ENCODE data around the gene KLHL36.

Gene KLHL36

DNA sequence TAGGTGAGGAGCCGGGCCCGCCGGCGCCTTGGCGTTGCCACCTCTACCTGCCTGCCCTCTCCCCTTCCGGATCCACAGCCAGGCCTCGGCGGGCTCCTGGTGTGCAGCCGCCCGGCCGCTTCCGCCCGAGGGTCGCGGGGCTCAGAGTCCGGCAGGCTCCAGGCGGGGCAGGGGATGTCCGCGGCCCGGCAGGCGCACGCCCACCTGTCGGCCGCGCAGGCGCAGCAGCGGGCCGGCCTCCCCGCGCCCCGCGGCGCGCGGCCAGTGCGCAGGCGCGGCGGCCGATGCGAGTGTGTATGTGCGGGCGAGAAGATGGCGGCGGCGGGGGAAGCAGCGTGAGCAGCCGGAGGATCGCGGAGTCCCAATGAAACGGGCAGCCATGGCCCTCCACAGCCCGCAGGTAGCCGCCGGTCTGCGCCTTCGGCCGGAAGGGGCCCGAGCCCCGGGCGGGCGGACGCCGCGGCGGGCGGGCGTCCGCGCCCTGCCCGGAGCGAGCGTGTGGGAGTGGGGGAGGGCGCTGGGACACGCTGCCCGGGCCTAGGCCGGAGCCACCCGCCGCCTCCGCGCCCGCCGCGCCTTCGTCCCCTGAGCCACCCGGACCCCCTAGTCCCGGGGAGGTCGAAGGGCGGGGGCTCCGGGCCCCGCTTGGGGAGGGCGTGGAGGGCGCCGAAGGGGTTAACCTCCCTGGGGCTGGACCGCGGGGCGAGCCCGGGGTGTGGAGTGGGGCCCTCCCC is 51.6 kb downstream of the KLHL36 start, which contains the start of gene USP10:
Gene USP10, plus strand, starts transcription at position 289 of the 734 bp plus-strand sequence. Its CDS starts 91 bp downstream, at position 380.
- no peak for TF ChIP-seq ARNTL (CRISPR knock-in tag; IDR thresholded peaks at IDR 0.05; ENCODE audit: borderline replicate concordance, low read depth)
- TF ChIP-seq CSDC2 (CRISPR knock-in tag; IDR thresholded peaks at IDR 0.05): no peak
- TF ChIP-seq TCF4 (CRISPR knock-in tag; IDR thresholded peaks at IDR 0.05; ENCODE audit: borderline replicate concordance): no peak
- no peak for TF ChIP-seq SNAI2 (CRISPR knock-in tag; IDR thresholded peaks at IDR 0.05)
- no peak for TF ChIP-seq ZNF8 (CRISPR knock-in tag; IDR thresholded peaks at IDR 0.05)
- no peak for TF ChIP-seq ZNF565 (CRISPR knock-in tag; conservative IDR thresholded peaks at IDR 0.05; ENCODE audit: low read depth)
- TF ChIP-seq, protein P1, sequence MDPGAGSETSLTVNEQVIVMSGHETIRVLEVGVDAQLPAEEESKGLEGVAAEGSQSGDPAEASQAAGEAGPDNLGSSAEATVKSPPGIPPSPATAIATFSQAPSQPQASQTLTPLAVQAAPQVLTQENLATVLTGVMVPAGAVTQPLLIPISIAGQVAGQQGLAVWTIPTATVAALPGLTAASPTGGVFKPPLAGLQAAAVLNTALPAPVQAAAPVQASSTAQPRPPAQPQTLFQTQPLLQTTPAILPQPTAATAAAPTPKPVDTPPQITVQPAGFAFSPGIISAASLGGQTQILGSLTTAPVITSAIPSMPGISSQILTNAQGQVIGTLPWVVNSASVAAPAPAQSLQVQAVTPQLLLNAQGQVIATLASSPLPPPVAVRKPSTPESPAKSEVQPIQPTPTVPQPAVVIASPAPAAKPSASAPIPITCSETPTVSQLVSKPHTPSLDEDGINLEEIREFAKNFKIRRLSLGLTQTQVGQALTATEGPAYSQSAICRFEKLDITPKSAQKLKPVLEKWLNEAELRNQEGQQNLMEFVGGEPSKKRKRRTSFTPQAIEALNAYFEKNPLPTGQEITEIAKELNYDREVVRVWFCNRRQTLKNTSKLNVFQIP (CRISPR knock-in tag; IDR thresholded peaks at IDR 0.05; ENCODE audit: borderline replicate concordance, low read depth): no peak
- no peak for TF ChIP-seq RARB (CRISPR knock-in tag; IDR thresholded peaks at IDR 0.05)
- TF ChIP-seq ZFP30 (CRISPR knock-in tag; IDR thresholded peaks at IDR 0.05): no peak
- no peak for TF ChIP-seq ZC3H10 (CRISPR knock-in tag; IDR thresholded peaks at IDR 0.05)
- TF ChIP-seq, protein P2, sequence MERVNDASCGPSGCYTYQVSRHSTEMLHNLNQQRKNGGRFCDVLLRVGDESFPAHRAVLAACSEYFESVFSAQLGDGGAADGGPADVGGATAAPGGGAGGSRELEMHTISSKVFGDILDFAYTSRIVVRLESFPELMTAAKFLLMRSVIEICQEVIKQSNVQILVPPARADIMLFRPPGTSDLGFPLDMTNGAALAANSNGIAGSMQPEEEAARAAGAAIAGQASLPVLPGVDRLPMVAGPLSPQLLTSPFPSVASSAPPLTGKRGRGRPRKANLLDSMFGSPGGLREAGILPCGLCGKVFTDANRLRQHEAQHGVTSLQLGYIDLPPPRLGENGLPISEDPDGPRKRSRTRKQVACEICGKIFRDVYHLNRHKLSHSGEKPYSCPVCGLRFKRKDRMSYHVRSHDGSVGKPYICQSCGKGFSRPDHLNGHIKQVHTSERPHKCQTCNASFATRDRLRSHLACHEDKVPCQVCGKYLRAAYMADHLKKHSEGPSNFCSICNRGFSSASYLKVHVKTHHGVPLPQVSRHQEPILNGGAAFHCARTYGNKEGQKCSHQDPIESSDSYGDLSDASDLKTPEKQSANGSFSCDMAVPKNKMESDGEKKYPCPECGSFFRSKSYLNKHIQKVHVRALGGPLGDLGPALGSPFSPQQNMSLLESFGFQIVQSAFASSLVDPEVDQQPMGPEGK (CRISPR knock-in tag; IDR thresholded peaks at IDR 0.05; ENCODE audit: borderline replicate concordance): no peak
- TF ChIP-seq PPARA (CRISPR knock-in tag; IDR thresholded peaks at IDR 0.05; ENCODE audit: borderline replicate concordance): no peak
- TF ChIP-seq GLIS3 (CRISPR knock-in tag; IDR thresholded peaks at IDR 0.05): no peak
- no peak for TF ChIP-seq ISL1 (CRISPR knock-in tag; IDR thresholded peaks at IDR 0.05)
- TF ChIP-seq, protein P3, sequence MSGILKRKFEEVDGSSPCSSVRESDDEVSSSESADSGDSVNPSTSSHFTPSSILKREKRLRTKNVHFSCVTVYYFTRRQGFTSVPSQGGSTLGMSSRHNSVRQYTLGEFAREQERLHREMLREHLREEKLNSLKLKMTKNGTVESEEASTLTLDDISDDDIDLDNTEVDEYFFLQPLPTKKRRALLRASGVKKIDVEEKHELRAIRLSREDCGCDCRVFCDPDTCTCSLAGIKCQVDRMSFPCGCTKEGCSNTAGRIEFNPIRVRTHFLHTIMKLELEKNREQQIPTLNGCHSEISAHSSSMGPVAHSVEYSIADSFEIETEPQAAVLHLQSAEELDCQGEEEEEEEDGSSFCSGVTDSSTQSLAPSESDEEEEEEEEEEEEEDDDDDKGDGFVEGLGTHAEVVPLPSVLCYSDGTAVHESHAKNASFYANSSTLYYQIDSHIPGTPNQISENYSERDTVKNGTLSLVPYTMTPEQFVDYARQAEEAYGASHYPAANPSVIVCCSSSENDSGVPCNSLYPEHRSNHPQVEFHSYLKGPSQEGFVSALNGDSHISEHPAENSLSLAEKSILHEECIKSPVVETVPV (CRISPR knock-in tag; IDR thresholded peaks at IDR 0.05): no peak
- no peak for TF ChIP-seq TOX (CRISPR knock-in tag; IDR thresholded peaks at IDR 0.05; ENCODE audit: borderline replicate concordance)
- ATAC-seq: peak; percentile 80

DNA sequence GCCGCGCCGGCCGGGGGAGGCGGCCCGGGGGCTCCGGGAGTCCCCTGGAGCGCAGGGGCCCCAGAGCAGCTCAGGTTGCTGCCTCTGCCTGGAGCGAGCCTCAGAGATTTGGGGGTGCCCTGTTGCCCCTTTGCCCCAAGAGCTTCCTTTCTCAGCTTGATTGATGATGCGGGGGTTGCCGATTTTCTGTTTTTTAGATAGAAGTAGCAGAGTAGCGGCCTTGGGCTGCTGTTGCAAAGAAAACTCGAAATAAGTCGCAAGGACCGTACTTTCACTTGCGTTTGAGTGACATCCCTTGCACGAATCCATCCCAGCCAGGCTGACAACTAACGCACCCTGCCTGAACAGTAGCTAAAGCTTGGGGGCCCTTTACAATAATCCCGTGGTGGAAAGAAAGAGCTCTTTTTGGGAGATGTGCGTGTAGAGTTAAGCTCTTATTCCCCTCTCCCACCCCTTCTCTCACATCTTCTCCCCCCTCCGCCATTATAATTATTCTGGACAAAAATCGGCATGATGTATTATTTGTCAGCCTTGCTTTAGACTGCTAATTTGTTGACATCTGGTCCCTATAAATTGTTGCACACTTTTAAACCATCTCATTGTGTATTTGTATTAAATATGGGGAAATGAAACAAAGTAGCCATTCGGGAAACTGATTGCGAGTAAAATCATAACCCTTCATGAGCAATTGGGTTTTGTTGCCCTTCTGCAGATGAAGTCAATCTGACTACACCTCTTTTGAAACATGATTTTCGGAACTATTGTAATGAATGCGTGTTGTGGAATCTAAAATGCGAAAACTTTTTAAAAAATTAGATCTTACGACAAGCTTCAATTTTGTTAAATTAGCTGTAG is 52.4 kb downstream of the KLHL36 start:
- ATAC-seq: peak; percentile 56
- TF ChIP-seq RARB (CRISPR knock-in tag; IDR thresholded peaks at IDR 0.05): no peak
- TF ChIP-seq OSR1 (CRISPR knock-in tag; IDR thresholded peaks at IDR 0.05): no peak
- no peak for TF ChIP-seq ZC3H10 (CRISPR knock-in tag; IDR thresholded peaks at IDR 0.05)
- TF ChIP-seq, protein P4, sequence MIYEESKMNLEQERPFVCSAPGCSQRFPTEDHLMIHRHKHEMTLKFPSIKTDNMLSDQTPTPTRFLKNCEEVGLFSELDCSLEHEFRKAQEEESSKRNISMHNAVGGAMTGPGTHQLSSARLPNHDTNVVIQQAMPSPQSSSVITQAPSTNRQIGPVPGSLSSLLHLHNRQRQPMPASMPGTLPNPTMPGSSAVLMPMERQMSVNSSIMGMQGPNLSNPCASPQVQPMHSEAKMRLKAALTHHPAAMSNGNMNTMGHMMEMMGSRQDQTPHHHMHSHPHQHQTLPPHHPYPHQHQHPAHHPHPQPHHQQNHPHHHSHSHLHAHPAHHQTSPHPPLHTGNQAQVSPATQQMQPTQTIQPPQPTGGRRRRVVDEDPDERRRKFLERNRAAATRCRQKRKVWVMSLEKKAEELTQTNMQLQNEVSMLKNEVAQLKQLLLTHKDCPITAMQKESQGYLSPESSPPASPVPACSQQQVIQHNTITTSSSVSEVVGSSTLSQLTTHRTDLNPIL (CRISPR knock-in tag; IDR thresholded peaks at IDR 0.05; ENCODE audit: low read depth): no peak
- no peak for TF ChIP-seq PPARA (CRISPR knock-in tag; IDR thresholded peaks at IDR 0.05; ENCODE audit: borderline replicate concordance)
- TF ChIP-seq, protein P5, sequence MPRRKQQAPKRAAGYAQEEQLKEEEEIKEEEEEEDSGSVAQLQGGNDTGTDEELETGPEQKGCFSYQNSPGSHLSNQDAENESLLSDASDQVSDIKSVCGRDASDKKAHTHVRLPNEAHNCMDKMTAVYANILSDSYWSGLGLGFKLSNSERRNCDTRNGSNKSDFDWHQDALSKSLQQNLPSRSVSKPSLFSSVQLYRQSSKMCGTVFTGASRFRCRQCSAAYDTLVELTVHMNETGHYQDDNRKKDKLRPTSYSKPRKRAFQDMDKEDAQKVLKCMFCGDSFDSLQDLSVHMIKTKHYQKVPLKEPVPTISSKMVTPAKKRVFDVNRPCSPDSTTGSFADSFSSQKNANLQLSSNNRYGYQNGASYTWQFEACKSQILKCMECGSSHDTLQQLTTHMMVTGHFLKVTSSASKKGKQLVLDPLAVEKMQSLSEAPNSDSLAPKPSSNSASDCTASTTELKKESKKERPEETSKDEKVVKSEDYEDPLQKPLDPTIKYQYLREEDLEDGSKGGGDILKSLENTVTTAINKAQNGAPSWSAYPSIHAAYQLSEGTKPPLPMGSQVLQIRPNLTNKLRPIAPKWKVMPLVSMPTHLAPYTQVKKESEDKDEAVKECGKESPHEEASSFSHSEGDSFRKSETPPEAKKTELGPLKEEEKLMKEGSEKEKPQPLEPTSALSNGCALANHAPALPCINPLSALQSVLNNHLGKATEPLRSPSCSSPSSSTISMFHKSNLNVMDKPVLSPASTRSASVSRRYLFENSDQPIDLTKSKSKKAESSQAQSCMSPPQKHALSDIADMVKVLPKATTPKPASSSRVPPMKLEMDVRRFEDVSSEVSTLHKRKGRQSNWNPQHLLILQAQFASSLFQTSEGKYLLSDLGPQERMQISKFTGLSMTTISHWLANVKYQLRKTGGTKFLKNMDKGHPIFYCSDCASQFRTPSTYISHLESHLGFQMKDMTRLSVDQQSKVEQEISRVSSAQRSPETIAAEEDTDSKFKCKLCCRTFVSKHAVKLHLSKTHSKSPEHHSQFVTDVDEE (CRISPR knock-in tag; IDR thresholded peaks at IDR 0.05): no peak
- TF ChIP-seq ZFP3 (CRISPR knock-in tag; IDR thresholded peaks at IDR 0.05): no peak
- TF ChIP-seq ZFP30 (CRISPR knock-in tag; IDR thresholded peaks at IDR 0.05): no peak
- TF ChIP-seq TOX (CRISPR knock-in tag; IDR thresholded peaks at IDR 0.05; ENCODE audit: borderline replicate concordance): no peak
- TF ChIP-seq SNAI2 (CRISPR knock-in tag; IDR thresholded peaks at IDR 0.05): no peak
- TF ChIP-seq ZNF70 (CRISPR knock-in tag; IDR thresholded peaks at IDR 0.05): no peak
- no peak for TF ChIP-seq TCF4 (CRISPR knock-in tag; IDR thresholded peaks at IDR 0.05; ENCODE audit: borderline replicate concordance)
- TF ChIP-seq ARNTL (CRISPR knock-in tag; IDR thresholded peaks at IDR 0.05; ENCODE audit: borderline replicate concordance, low read depth): no peak
- TF ChIP-seq GLIS3 (CRISPR knock-in tag; IDR thresholded peaks at IDR 0.05): no peak

All from SK-N-SH treated with all-trans-retinoic acid at 6 μM for 48 hours (cell line).